Keratinocyte (primary cell): ENCODE data around the gene ASAP3.

ENCODE experiments used
- CTCF ChIP-seq, 3 experiments: IDR thresholded peaks in 1 of 3; conservative IDR thresholded peaks in 1 of 3; optimal IDR thresholded peaks in 1 of 3; 2 replicates in 2 of 3; 3 replicates in 1 of 3; pipeline versions ENCODE3 to v1.5.1; 2011; ENCODE audit warnings: low read length in 3 of 3, mild to moderate bottlenecking in 3 of 3, moderate library complexity in 2 of 3, control low read depth in 1 of 3, inconsistent platforms in 1 of 3; ENCODE audit not compliant: insufficient read depth in 2 of 3; ENCODE audit errors: extremely low read depth in 1 of 3
- EZH2 ChIP-seq: IDR thresholded peaks from one replicate; pipeline ENCODE4 v1.6.1; 2012; ENCODE audit warnings: inconsistent platforms, mild to moderate bottlenecking, low read length, moderate library complexity

DNA sequence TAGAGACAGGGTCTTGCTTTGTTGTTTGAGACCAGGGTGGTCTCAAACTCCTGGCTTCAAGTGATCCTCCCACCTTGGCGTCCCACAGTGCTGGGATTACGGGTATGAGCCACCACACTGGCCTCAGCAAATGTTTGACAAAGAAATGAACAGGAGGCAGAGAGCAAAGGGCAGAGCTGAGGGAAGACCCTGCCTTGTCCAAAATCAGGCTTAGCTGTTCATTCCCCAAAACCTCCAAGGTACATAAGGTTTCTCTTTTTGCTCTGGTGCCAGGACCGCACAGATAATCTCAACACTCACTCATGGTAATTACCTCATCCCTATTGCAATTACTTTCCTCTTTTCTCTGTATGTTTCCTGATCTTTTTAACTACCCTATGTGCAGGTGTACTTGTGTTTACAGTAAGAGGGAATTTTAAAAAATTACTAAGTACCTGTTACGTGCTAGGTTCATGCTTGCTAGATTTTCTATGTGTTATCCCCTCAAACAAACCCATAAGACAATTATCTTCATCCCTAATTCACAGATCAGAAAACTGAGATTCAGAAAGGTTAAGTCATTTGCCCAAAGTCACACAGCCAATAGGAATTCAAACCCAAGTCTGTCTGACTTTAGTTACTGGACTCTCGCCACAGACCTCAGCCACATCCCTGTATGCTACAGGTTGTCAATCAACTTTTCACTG is 11.5 kb downstream of the ASAP3 start:
- TF ChIP-seq EZH2, result no peak
- no peak for TF ChIP-seq CTCF (optimal IDR thresholded peaks at IDR 0.05 in 1 of 3, IDR thresholded peaks at IDR 0.05 in 1 of 3, conservative IDR thresholded peaks at IDR 0.05 in 1 of 3; ENCODE audit: extremely low read depth in 1 of 3, insufficient read depth in 2 of 3, low read length in 3 of 3)
